Testis (tissue), 3 donors: ENCODE measurements around the gene HAO2. TPM values are rescaled to one million over a fixed set of nuclear protein-coding genes. Genes with fewer than 3 reads are reported as not detected.

ENCODE experiments used
- DNase-seq: peaks from one replicate; pipeline ENCODE4 v3.0.0-alpha.2; 2019
- H3K27ac ChIP-seq, 2 donors: fragments of 200-600 bp; sonication (generic); one replicate each; pipeline ENCODE4 v1.5.1; 2019
- H3K27me3 ChIP-seq: fragments of 200-600 bp; sonication (generic); one replicate; pipeline ENCODE4 v1.5.1; 2019
- H3K36me3 ChIP-seq: fragments of 200-600 bp; sonication (generic); one replicate; pipeline ENCODE4 v1.5.1; 2017; ENCODE audit warnings: low read depth; ENCODE audit errors: missing control alignments
- H3K4me1 ChIP-seq: fragments of 200-600 bp; sonication (generic); one replicate; pipeline ENCODE4 v1.5.1; 2019
- H3K4me3 ChIP-seq, 2 donors: fragments of 200-600 bp; sonication (generic); one replicate each; pipeline ENCODE4 v1.5.1; 2017 to 2019
- H3K9me3 ChIP-seq: fragments of 200-600 bp; sonication (generic); one replicate; pipeline ENCODE4 v1.5.1; 2017
- POLR2A ChIP-seq: fragments of 450-650 bp; IDR thresholded peaks from one replicate; pipeline ENCODE4 v1.6.1; 2017; ENCODE audit warnings: antibody characterized with exemption, mild to moderate bottlenecking, moderate library complexity
- WGBS, 2 donors: methylation state at CpG; one replicate each; pipeline ENCODE4 v1.1.5; 2018; 5-methylcytosine and 5-hydroxymethylcytosine counted together
- intact Hi-C: fragments of 100-400 bp; cut with DNase I; formaldehyde crosslinking; loops from one replicate; pipeline ENCODE4 v1.15.1; 2023; ENCODE audit warnings: low total_unique reads
- polyA plus RNA-seq: library from polyadenylated mRNA; stranded (reverse); fragments of 350-450 nt; fragmentation: Illumina TruSeq; extraction: RNeasy Lipid Tissue Mini Kit (QIAGEN cat#74804); gene quantifications from one replicate; pipeline ENCODE4 v1.2.3, GENCODE V29; 2014; ENCODE audit warnings: low read depth, low replicate concordance; ENCODE audit not compliant: insufficient read depth
- total RNA-seq, 2 donors: library from RNA; depleted of rRNA; stranded (reverse); fragments of >200 nt; gene quantifications; one replicate each; pipeline ENCODE4 v1.2.3, GENCODE V29; 2016
- TF ChIP-seq, protein P1 (sequence below), 3 experiments: fragments of 450-650 bp in 2 of 3; fragments of 200-600 bp in 1 of 3; sonication (generic) in 1 of 3; IDR thresholded peaks; one replicate each; pipeline ENCODE4 v1.5.1; 2016 to 2019; ENCODE audit warnings: antibody characterized with exemption in 3 of 3, mild to moderate bottlenecking in 2 of 3, moderate library complexity in 1 of 3

Gene HAO2
- total and polyA plus RNA-seq, 3 donors from 2014 or later: not detected

DNA sequence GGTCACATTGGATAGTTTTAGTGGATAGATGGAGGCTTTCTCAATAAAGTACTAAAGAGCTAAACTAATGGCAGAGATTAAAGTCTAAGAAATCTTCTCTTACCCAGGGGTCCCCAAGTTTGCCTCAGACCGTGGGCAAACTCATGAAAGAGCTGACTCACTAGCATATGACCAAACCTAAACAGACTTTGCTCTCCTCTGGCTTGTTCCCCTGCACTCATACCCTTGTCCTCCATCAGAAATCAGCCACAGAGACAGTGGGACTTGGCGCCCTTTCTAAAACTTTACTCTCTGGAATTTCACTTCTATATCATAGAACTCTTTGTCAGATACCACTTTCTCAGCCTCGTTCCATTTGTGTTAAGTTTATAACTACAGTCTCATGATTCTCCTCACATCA is 29.4 kb downstream of the HAO2 start:
- no peak for DNase-seq
- no peak overlapping the region for H3K4me3 ChIP-seq
- WGBS, 2 donors: 81 to 82% methylated on average over 3 of the region's 3 CpGs
- H3K27ac ChIP-seq: no peak overlapping the region
- H3K27me3 ChIP-seq: no peaks in the 10 kb centered on the region
- no peaks in the 10 kb centered on the region for H3K36me3 ChIP-seq
- intact Hi-C loops: no loop called here
- H3K9me3 ChIP-seq: no peaks in the 10 kb centered on the region
- H3K4me1 ChIP-seq: no peaks in the 10 kb centered on the region
- TF ChIP-seq, protein P1, sequence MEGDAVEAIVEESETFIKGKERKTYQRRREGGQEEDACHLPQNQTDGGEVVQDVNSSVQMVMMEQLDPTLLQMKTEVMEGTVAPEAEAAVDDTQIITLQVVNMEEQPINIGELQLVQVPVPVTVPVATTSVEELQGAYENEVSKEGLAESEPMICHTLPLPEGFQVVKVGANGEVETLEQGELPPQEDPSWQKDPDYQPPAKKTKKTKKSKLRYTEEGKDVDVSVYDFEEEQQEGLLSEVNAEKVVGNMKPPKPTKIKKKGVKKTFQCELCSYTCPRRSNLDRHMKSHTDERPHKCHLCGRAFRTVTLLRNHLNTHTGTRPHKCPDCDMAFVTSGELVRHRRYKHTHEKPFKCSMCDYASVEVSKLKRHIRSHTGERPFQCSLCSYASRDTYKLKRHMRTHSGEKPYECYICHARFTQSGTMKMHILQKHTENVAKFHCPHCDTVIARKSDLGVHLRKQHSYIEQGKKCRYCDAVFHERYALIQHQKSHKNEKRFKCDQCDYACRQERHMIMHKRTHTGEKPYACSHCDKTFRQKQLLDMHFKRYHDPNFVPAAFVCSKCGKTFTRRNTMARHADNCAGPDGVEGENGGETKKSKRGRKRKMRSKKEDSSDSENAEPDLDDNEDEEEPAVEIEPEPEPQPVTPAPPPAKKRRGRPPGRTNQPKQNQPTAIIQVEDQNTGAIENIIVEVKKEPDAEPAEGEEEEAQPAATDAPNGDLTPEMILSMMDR (IDR thresholded peaks at IDR 0.05): no peak
- no peak for TF ChIP-seq POLR2A

DNA sequence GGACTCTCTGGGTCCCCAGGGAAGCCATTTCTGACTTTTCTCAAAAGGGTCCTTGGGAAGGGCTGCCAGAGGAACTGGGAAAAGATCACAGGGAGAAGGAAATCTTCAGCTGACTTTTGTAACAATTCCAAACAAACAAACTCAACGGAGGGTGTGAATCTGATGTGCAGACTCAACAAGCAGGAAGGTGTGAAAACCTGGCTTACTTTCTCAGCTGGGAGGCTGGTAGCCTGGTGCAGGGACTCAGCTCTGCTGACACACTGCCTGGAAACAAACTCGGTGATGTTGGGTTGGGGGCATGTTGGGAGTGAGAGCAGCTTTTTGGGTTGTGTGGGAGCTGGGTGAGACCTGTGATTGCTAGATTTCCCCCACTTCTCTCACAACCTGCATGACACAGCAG is 36.2 kb downstream of the HAO2 start:
- intact Hi-C loops: no loop called here
- H3K27ac ChIP-seq: no peak overlapping the region
- no peak for TF ChIP-seq POLR2A
- TF ChIP-seq, protein P1 (IDR thresholded peaks at IDR 0.05): no peak
- H3K36me3 ChIP-seq: no peaks in the 10 kb centered on the region
- no peaks in the 10 kb centered on the region for H3K27me3 ChIP-seq
- H3K4me1 ChIP-seq: no peaks in the 10 kb centered on the region
- WGBS, 2 donors: 52 to 54% methylated on average over 2 of the region's 2 CpGs
- H3K9me3 ChIP-seq: no peaks in the 10 kb centered on the region
- H3K4me3 ChIP-seq: no peak overlapping the region
- DNase-seq: no peak

DNA sequence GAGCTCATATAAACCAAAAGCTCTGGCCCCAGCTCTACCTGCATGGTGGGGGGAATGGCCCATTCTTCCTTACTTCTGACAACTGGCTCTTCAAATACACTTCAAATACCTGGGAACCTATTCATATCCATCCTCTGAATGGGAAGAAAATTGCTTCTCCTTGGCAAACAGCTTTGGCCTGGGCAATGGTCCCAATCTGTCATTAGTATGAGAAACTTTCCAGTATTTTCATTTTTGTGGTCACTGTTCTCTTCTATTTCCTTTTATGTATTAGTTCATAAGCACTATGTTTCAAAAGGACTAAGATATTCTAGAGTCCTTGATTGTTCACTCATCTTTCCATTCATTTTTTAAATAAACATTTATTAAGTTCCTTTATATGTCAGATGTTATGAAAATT is 41.1 kb downstream of the HAO2 start:
- no peaks in the 10 kb centered on the region for H3K9me3 ChIP-seq
- H3K27me3 ChIP-seq: no peaks in the 10 kb centered on the region
- DNase-seq: no peak
- intact Hi-C loops: no loop called here
- no peak overlapping the region for H3K4me3 ChIP-seq
- TF ChIP-seq, protein P1 (IDR thresholded peaks at IDR 0.05): no peak
- no peak for TF ChIP-seq POLR2A
- no peaks in the 10 kb centered on the region for H3K36me3 ChIP-seq
- no peaks in the 10 kb centered on the region for H3K4me1 ChIP-seq
- H3K27ac ChIP-seq: no peak overlapping the region

DNA sequence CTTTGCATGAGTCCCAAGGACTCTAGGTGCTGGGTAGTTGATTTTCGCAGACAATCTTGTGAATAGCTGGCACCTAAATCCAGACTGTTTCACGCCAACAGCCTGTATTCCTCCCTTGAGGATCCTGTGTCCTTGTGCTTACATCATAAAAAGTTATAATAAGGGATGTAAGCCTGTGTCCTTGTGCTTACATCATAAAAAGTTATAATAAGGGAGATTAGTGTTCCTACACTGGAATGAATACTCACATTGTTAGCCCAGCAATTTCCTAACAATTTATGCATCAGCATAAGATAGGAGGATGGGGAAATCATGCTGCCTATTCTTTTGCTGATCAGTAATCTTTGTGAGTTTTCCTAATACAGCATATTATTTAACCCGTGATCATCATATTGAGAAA is 42.4 kb downstream of the HAO2 start:
- WGBS, 2 donors: 51 to 57% methylated on average over 3 of the region's 3 CpGs
- no peak overlapping the region for H3K27ac ChIP-seq
- intact Hi-C loops: no loop called here

DNA sequence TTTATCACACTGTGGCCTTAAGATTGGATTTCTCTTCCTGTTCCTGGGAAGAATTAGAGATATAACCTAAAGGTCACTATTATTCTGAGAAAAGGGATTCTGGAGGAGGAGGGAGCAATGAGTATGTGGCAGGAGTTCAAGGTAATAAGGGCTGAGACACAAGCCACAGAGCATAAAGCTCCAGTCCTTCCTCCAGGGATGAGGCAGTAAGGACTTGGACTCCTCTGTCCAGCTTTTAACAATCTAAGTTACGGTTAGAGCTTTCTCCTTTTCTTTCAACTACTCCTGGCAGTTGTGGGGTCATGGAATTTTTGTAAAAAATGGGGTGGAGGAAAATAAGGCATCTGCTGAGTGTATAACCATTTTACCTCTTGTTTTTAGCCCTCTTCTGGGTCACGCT is 46.4 kb downstream of the HAO2 start, which contains the start of gene HSD3B2:
TSS of gene HSD3B2 (plus strand) at position 201 of the 400 bp plus-strand sequence. CDS start 270 bp downstream, outside the sequence.
- no peak within 1 kb of the TSS for H3K4me3 ChIP-seq
- no peak for DNase-seq
- H3K36me3 ChIP-seq: no peaks in the 10 kb centered on the region
- TF ChIP-seq POLR2A: no peak
- TF ChIP-seq, protein P1 (IDR thresholded peaks at IDR 0.05): no peak
- H3K4me1 ChIP-seq: peaks cover 7% of the 10 kb centered on the region
- no peak within 1 kb of the TSS for H3K27ac ChIP-seq
- no peaks in the 10 kb centered on the region for H3K27me3 ChIP-seq
- 41 to 43% methylated on average over 2 of the region's 2 CpGs for WGBS, 2 donors
- no peaks in the 10 kb centered on the region for H3K9me3 ChIP-seq
- intact Hi-C loops: no loop called here

More for the DNA sequence above, 42.4 kb downstream of the HAO2 start:
- DNase-seq: no peak
- no peak for TF ChIP-seq POLR2A
- TF ChIP-seq, protein P1 (IDR thresholded peaks at IDR 0.05): no peak
- no peaks in the 10 kb centered on the region for H3K9me3 ChIP-seq
- H3K36me3 ChIP-seq: no peaks in the 10 kb centered on the region
- H3K4me1 ChIP-seq: peaks cover 7% of the 10 kb centered on the region
- no peak overlapping the region for H3K4me3 ChIP-seq
- H3K27me3 ChIP-seq: no peaks in the 10 kb centered on the region
